ENCODE data around the gene TALDO1.

- no peak for TF ChIP-seq CTCF (IDR thresholded peaks at IDR 0.05; ENCODE audit: low read depth, low read length, poor library complexity, severe bottlenecking)
- no peak for TF ChIP-seq EZH2phosphoT487 (IDR thresholded peaks at IDR 0.05; ENCODE audit: borderline replicate concordance, low read length)
Measured at GRCh38 chr11:719214-720016, 27.8 kb upstream of the TALDO1 start.

Measured in DOHH2 (cell line).